Glutamatergic neuron (in vitro differentiated cells): ENCODE data around the gene PRCP. TPM values are rescaled to one million over a fixed set of nuclear protein-coding genes. Genes with fewer than 3 reads are reported as not detected.

Source experiments
- DNase-seq: peaks from one replicate; pipeline ENCODE4 v3.0.0; 2022
- H3K27ac Mint-ChIP-seq: one replicate; pipeline ENCODE4 v1.8.0; 2020; ENCODE audit warnings: mild to moderate bottlenecking, mixed read lengths, inconsistent platforms; ENCODE audit not compliant: unreplicated experiment
- H3K27me3 Mint-ChIP-seq: one replicate; pipeline ENCODE4 v1.8.0; 2020; ENCODE audit warnings: mild to moderate bottlenecking, moderate library complexity, mixed read lengths, inconsistent platforms; ENCODE audit not compliant: unreplicated experiment
- H3K36me3 Mint-ChIP-seq: one replicate; pipeline ENCODE4 v1.8.0; 2020; ENCODE audit warnings: mild to moderate bottlenecking, mixed read lengths, inconsistent platforms; ENCODE audit not compliant: unreplicated experiment
- H3K4me1 Mint-ChIP-seq: one replicate; pipeline ENCODE4 v1.8.0; 2020; ENCODE audit warnings: mild to moderate bottlenecking, low read depth, mixed read lengths, inconsistent platforms; ENCODE audit not compliant: unreplicated experiment
- H3K4me3 Mint-ChIP-seq: one replicate; pipeline ENCODE4 v1.8.0; 2020; ENCODE audit warnings: mild to moderate bottlenecking, mixed read lengths, inconsistent platforms; ENCODE audit not compliant: unreplicated experiment
- H3K9me3 Mint-ChIP-seq: one replicate; pipeline ENCODE4 v1.8.0; 2020; ENCODE audit warnings: mild to moderate bottlenecking, moderate library complexity, mixed read lengths, inconsistent platforms; ENCODE audit not compliant: unreplicated experiment
- CTCF ChIP-seq: fragments of 200-600 bp; sonication (generic); IDR thresholded peaks from one replicate; pipeline ENCODE4 v1.5.0; 2021; ENCODE audit not compliant: partially characterized antibody, unreplicated experiment
- total RNA-seq: library from RNA; stranded (reverse); fragmentation: NEBNext Ultra II Directional; extraction: Animal tissue kit (Norgen Biotek cat#: 25700); gene quantifications from one replicate; pipeline ENCODE4 v1.2.1, GENCODE V29; 2021; ENCODE audit not compliant: unreplicated experiment

Gene PRCP
- total RNA-seq, 1 donor from 2014 or later = 12.3 TPM

- Mint-ChIP-seq H3K4me3 (no peak overlapping the region), H3K27ac (no peak overlapping the region), H3K4me1 (peaks cover 4% of the 10 kb centered on the region), H3K9me3 (no peaks in the 10 kb centered on the region), H3K27me3 (peaks cover 1% of the 10 kb centered on the region), H3K36me3 (no peaks in the 10 kb centered on the region)
- no peak for TF ChIP-seq CTCF
- DNase-seq = no peak
Observed at GRCh38 chr11:82872377-82873150, 27.7 kb downstream of the PRCP start.

GRCh38 chr11:82871646-82872045 lies 28.6 kb downstream of the PRCP start:
- Mint-ChIP-seq H3K4me3 (no peak overlapping the region), H3K36me3 (no peaks in the 10 kb centered on the region)
- no peak for DNase-seq

DNA sequence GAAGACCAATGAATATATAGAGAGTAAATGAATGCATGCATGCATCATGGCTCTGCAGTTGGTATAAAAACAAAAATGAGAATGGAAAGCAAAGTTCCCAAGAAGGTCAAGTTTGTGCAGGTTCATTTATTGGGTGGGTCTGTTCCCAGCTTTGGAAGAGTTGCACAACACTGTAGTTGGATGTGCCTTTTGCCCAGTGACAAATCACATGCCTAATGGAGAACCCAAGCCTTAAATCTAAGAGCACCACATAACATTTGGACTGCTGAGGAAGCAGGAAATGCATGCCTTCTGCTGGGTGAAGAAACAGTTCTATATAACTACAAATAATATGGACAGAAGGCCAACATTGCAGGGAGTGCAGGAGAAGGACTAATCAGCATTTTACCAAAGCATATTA lies 30.6 kb downstream of the PRCP start:
- H3K4me1 Mint-ChIP-seq = peaks cover 4% of the 10 kb centered on the region
- no peak overlapping the region for H3K27ac Mint-ChIP-seq
- no peaks in the 10 kb centered on the region for H3K9me3 Mint-ChIP-seq
- H3K27me3 Mint-ChIP-seq = peaks cover 1% of the 10 kb centered on the region
- DNase-seq = no peak
- no peak overlapping the region for H3K4me3 Mint-ChIP-seq
- no peak for TF ChIP-seq CTCF
- no peaks in the 10 kb centered on the region for H3K36me3 Mint-ChIP-seq

More at GRCh38 chr11:82871646-82872045, 28.6 kb downstream of the PRCP start:
- Mint-ChIP-seq H3K27ac (no peak overlapping the region), H3K9me3 (no peaks in the 10 kb centered on the region), H3K27me3 (peaks cover 1% of the 10 kb centered on the region), H3K4me1 (peaks cover 4% of the 10 kb centered on the region)
- no peak for TF ChIP-seq CTCF

DNA sequence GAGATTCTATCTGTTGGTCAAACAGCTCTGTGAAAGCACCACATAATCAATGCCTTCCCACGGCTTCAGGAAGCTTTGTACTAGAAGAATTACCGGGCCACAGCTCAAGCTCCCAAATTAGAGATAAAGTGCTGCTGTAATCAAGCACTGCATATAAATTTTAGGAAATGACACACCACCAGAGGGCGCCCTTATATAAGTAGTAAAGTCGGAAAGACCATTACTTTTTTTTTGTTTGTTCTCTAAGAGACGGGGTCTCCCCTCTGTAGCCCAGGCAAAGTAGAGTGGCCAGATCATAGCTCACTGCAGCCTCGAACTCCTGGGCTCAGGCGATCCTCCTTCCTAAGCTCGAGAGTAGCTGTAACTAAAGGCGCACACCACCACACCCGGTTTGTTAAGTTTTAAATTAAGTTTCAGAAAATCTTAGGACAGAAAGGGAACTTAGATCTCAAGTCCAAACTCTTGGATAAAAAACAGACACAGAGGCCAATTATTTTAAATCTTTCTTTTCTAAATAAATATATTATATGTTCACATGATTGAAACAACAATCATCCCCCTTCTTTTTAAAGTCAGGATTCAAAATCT lies 32.6 kb downstream of the PRCP start:
- Mint-ChIP-seq H3K4me3 (no peak overlapping the region), H3K9me3 (no peaks in the 10 kb centered on the region), H3K36me3 (no peaks in the 10 kb centered on the region), H3K27ac (no peak overlapping the region), H3K4me1 (peaks cover 4% of the 10 kb centered on the region), H3K27me3 (peaks cover 1% of the 10 kb centered on the region)
- peak; percentile 72 for DNase-seq
- peak; percentile 91 for TF ChIP-seq CTCF

- peaks cover 4% of the 10 kb centered on the region for H3K4me1 Mint-ChIP-seq
- H3K27me3 Mint-ChIP-seq = peaks cover 1% of the 10 kb centered on the region
- DNase-seq = no peak
- H3K4me3 Mint-ChIP-seq = no peak overlapping the region
- no peaks in the 10 kb centered on the region for H3K9me3 Mint-ChIP-seq
- no peak for TF ChIP-seq CTCF
- no peak overlapping the region for H3K27ac Mint-ChIP-seq
- H3K36me3 Mint-ChIP-seq = no peaks in the 10 kb centered on the region
Observed at GRCh38 chr11:82865841-82866240, 34.4 kb downstream of the PRCP start.
